HG03378 (cell line): ENCODE results near the gene SLC12A7.

Experiments
- ATAC-seq: cut with Tn5 transposase; IDR thresholded peaks from one replicate; pipeline ENCODE4 v1.9.1; 2021; ENCODE audit warnings: mild to moderate bottlenecking, moderate library complexity; ENCODE audit not compliant: unreplicated experiment

SLC12A7 gene

GRCh38 chr5:1141834-1142233 is 30.0 kb upstream of the SLC12A7 start:
- ATAC-seq = no peak

- ATAC-seq = no peak
These were observed 28.9 kb upstream of the SLC12A7 start for GRCh38 chr5:1140818-1141189.

GRCh38 chr5:1140171-1140817 is 28.4 kb upstream of the SLC12A7 start:
- no peak for ATAC-seq

- no peak for ATAC-seq
These were observed 27.7 kb upstream of the SLC12A7 start for GRCh38 chr5:1139331-1140170.

GRCh38 chr5:1138445-1139245 is 26.8 kb upstream of the SLC12A7 start:
- ATAC-seq = no peak

- no peak for ATAC-seq
These were observed 25.9 kb upstream of the SLC12A7 start for GRCh38 chr5:1137567-1138444.

GRCh38 chr5:1136814-1137213 is 25.0 kb upstream of the SLC12A7 start:
- ATAC-seq = no peak

GRCh38 chr5:1135696-1136525 is 24.0 kb upstream of the SLC12A7 start:
- no peak for ATAC-seq

GRCh38 chr5:1134478-1134877 is 22.6 kb upstream of the SLC12A7 start:
- no peak for ATAC-seq

- ATAC-seq = peak; percentile 38
These were observed 21.8 kb upstream of the SLC12A7 start for GRCh38 chr5:1133510-1134201.

- ATAC-seq = no peak
These were observed 21.2 kb upstream of the SLC12A7 start for GRCh38 chr5:1133108-1133507.

- ATAC-seq = no peak
These were observed 20.7 kb upstream of the SLC12A7 start for GRCh38 chr5:1132570-1132969.

GRCh38 chr5:1131726-1132125 is 19.9 kb upstream of the SLC12A7 start:
- no peak for ATAC-seq

- ATAC-seq = no peak
These were observed 19.3 kb upstream of the SLC12A7 start for GRCh38 chr5:1131191-1131621.

GRCh38 chr5:1130218-1130946 is 18.5 kb upstream of the SLC12A7 start:
- ATAC-seq = no peak

GRCh38 chr5:1129711-1130055 is 17.8 kb upstream of the SLC12A7 start:
- ATAC-seq = no peak

GRCh38 chr5:1128977-1129710 is 17.3 kb upstream of the SLC12A7 start:
- no peak for ATAC-seq
